Measurements from ENCODE around the gene CAPN2.
"Not testable (repeated sequence)": the region's sequence is repeated elsewhere in the genome, so short reads cannot be mapped to it uniquely, and the experiment has no call there.

The CAPN2 gene

DNA sequence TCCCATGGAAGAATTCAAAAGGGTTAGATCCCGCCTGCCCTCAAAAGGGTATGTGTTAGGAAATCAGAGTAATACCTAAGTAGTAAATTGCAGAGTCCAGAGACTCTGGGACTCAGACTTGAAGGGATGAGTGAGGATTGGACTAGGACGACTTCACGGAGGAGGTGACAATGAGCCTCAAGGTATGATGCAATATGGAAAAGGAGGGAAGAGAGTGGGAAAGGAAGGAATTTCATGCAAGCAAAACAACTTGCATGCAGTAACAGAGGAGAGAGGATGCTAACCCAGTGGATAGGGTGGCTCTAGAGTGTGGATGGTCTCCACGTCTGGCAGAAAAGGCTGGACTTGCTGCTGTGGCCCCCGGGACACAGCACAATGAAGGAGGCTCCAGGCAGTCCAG lies 4.8 kb downstream of the CAPN2 start:
- DNase-seq: no peak

DNA sequence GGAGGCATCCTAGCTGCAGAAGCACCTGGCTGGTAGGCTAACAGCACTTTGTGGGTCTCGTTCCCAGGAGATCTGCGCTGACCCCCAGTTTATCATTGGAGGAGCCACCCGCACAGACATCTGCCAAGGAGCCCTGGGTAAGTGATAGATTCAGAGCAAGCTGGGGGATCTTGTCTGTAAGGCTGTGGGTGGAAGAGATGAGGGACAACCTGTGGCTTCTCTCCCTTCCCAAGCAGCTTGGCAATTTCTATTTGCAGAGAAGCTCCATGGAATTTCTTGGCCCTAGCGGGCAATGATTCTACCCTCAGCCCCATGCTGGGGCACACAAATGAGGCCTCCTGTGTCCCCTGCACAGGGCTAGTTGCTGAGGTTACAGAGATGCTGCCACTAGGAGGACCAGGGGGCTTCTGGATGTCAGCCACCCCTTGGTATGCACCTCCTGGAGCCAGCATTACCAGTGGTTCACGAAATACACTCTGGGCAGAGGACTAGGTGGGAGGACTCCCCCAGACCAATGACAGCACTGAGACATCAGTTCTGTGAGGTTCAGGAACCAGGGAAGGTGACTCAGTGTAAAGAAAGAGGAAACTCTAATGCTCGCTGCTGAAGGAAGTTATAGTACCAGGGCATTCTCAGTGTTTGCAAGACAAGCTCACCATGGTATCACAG lies 5.5 kb downstream of the CAPN2 start:
- no peak for DNase-seq

DNA sequence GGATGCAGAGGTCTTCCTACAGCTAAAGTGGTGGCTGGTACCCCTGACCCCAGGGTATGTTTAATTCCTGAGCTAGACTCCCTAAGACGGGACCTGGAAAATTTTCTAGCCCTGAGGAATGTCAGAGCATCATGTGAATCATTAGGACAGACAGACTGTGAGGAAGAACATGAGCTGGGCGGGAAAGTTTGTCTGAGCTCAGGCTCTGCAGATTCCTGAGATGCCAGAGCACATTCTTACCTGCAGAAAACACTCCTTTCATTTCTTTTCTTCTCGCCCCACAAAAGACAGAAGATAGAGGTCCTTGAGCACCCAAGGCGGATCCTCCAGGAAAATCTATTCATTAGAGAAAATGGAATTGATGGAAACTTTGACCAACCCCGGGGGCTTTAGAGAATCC lies 6.5 kb downstream of the CAPN2 start:
- DNase-seq: no peak

DNA sequence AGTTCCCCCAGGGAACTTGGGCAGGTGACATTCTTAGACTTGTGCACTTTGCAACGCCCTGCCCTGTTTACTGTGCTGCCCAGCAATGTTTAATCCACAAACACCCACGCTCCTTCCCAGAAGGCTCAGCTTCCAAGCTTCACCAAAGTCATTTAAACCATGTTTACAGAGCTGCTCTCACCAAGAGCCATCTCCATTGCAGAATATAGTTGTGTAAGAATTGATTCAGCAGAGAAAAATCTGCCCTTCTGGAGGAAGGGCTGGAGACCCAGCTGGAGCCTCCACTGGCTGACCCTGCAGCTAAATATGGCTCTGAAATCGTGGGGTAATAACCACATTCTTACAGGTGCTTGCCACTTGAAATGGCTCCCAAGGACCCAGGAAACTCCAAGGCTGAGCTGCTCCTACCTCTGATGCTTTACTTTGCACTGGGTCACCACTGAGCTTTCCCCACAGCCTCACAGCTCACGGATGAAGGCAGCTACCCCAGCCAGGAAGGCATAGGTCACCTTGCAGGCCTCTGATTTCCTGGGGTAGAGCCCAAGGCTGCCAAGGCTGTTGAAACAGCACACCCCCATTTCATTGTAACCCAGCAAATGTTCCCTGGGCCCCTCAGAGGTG lies 8.7 kb downstream of the CAPN2 start:
- peak; percentile 67 for DNase-seq

DNA sequence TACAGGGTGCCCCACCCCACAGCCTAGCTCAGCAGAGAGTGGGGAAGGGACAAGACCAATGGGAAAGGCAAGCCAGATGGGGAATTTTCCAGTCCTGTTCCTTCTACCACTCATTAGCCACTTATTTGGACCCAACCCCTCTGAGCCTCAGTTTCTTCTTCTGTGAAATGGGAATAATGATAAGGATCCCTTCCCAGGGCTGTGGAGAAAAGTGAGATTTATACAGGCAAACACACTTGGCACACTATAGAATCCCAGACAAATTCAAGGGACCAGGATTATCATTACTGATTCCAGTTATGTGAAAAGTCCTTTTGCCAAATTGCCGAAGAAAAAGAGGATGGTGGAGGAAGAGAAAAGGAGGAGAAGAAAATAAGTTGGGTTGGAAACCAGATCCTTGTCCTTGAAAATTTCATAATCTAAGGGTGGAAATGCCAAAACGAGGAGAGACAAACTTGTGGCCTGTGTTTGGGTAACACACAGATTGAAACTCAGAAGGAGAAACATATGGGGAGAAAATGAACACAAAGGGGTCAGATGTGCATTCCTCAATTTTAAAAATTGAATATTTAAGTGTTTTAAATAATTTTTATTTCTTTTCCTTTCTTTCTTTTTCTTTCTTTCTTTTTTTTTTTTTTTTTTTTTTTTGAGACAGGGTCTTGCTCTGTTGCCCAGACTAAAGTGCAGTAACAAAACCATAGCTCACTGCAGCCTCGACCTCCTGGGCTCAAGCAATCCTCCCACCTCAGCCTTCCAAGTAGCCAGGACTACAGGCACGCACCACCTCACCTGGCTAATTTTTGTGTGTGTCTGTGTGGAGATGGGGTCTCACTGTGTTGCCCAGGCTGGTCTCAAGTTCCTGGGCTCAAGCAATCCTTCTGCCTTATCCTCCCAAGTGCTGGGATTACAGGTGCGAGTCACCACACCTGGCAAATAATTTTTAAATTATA lies 9.6 kb downstream of the CAPN2 start:
- DNase-seq: no peak

DNA sequence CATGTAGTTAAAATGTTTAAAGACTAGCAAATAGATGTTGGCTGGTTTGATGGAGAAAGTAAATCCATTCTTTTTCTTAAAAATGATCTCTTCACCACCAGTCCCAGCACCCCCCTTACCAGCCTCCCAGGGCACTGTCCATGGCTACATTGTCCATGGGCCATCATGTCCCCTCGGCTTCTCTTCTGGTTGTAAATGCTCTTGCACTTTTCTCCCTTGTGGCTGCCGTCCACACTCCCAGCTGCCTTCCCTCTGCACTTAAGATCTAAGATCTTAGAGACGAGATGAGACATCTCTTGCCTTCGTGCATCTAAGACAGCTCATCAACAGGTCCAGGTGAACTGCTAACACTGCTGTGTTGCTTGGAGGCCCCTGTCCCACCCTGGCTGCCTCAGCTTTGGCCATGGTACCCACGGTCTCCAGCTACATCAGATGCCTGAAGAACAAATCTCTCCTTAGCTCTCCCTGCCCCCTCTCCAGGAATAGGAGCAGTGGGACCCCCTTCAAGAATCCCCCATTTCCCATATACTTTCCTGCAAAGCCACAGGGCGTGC lies 11.1 kb downstream of the CAPN2 start:
- DNase-seq: no peak

DNA sequence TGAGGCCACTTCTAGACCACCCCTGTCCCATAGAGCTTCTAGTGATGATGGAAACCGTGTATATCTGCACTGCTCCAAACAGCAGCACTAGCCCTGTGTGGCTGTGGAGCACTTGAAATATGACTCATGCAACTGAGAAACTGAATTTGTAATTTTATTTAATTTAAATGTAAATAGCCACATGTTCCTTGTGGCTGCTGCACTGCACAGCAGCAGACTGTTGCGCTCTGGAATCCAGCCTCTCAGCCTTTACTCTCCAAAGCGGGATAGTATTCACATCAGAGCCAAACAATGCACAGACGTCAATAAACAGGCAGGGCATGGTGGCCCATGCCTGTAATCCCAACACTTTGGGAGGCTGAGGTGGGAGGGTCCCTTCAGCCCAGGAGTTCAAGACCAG lies 12.0 kb downstream of the CAPN2 start:
- DNase-seq: no peak

DNA sequence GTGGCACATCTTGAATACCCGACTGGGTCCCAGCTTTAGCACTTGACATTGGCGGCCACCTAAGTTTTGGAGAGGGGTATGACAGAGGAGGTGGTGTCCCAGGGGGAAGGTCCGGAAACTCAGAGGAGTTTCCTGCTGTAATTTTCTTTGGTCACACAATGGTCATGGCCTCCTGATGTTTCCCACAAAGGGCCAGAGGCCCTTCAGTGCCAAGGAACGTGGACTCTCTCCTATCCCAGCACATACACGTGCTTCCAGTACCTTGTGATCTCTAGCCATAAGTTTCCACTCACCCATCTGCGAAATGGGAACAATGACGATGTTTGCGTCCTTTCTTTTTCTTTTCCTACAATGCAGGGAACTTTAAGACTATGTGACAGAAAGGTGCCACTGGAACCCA lies 13.2 kb downstream of the CAPN2 start:
- DNase-seq: no peak

DNA sequence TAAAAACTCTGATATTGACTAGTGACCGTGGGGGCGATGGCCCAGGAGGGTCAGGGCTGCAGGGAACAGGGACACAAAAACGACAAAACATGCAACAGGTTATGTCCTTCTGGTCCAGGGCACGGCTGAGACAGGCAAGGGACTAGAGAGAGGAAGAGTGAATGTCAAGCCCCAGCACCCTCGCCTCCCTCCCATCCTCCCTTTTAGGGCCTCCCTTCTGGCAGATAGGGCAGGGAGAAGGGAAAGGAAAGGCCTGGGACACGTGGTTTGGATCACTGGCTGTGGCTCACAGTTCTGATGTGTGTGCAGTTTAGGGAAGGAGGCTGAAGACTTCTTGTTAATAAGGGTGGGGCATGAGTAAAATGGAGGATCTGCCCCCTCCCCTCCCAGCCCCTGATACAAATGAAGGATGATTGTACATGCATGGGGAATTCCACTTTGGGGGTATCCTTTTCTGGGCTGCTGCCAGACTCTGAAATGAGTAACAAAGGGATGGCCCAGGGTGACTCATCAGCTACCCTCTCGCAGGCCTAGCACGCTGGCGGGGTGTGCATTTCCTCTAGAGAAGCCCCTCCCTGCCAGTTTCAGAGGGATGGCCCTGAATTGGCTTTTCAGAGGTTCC lies 14.2 kb downstream of the CAPN2 start:
- DNase-seq: peak; percentile 96

DNA sequence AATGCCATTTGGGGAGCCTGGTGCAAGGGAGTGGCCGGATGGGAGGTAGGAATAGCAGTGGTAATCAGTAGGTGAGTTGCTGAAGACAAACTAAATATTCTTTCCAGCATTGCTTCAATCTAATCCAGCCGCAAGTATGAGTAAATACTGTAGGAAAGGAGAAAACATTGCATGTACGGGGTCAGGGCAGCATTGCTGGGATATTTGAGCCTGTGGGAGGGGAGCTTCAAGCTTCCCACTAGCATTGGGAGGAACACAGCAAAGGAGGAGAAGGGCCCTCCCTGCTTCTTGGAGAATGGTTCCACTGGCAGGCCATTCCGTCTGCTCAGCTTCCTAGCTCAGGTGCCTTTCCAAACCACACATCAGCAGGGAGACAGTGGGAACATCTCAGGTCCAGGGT lies 15.2 kb downstream of the CAPN2 start:
- peak; percentile 45 for DNase-seq

DNA sequence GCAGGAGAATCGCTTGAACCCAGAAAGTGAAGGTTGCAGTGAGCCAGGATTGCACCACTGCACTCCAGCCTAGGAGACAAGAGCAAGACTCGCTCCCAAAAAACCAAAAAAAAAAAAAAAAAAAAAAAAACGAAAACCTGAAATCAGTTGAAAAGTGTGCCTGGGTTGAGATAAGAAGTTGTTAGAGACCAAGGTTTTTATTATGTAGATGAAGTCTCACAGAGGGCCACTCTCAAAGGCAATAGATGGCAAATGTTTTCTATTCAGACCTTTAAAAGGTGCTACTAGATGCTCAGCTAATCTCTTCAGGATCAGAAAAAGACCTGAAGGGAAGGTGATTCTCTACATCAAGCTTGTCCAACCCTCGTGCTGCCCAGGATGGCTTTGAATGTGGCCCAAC lies 17.6 kb downstream of the CAPN2 start:
- no peak for DNase-seq

DNA sequence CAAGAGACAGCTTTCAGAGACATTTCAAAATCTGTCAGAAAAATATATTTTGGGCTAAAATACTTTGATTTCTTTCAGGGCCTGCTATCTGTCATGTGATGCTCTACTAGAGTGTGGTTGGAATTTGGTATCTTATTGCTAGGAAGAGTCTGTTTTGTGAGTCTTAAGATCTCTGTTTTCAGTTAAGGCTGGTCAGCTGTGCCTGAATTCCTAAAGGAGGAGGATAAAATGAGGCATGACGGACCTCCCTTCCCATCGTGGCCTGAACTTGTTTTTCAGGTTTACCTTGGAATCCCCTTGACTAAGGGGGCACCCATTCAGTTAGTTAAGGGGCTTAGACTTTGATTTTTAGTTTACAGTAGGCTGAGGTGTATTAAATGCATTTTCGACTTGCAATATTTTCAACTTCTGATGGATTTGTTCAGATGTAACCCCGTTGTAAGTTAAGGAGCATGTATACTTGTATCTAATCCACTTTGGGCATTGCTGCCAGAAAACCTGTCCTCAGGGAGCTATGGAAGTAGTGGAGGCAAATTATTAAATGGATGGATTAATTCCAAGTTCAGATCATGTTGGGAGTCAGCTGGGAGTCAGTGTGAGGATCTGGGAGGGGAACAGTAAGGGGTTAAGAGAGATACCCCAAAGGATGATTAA lies 18.3 kb downstream of the CAPN2 start:
- DNase-seq: peak; percentile 48

DNA sequence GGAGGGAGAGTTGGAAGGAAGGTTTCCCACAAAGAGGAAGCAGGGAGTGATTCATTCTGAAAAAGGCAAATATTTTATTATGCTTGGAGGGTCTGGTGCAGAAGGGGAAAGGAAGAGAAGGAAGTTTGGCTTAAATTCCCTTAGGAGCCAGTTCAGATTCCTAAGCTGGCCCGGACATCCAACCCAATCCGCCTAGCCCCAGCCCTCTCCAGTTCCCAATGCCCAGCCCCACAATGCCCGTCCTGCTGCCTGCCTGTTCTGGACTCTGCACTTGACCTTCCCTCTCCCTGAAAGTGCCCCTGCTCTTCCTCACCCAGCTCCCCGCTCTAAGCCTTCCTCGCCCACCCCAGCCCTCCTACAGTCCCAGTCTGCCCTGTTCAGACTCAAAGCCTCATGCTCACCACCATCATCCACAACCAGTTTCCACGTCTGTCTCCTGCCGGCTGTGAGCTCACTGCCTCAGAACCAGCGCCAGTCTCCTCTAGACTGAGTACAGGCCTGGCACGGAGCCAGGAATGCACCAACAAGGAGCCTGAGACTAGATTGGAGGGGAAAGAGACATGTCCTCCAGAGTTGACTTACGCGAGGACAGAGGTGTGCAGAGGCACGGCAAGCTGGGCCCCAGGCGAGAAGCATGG lies 18.9 kb downstream of the CAPN2 start:
- DNase-seq: peak; percentile 77

DNA sequence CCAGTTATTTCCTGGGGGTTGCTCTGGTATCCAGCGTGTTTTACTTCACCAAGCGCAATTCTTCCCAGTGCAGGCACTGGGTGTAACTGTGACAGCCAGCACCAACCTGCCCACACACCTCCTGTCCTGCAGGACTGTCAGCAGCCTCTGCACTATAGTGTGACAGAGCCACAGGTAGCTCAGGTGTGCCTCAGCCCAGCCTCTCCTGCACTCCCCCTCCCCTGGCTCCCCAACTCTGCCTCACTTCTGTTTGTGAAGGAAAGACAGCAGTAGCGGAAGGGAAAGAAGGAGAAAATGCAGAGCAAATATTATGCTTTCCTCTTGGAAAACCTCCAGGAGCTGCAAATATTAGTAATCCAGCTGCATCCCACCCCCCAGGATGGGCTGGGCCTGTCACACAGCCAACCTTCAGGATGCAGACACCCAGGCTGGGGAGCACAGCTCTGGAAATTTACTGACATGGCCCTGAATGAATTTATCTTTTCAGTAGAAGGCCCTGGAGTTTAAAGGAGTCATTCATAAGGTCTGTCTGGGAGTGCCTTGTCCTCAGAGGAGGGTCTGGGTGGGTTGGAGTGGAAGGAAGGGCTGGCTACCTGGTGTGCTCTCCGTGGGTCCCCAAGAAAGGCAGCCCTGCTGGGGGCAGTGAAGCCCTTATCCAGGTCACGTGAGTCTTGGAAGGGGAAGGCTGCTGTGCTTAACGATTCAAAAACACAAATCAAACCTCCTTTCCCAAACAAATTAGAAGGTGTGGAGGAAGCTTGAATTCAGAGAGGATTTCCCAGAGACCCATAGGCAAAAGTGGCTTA lies 20.9 kb downstream of the CAPN2 start:
- DNase-seq: peak; percentile 71

DNA sequence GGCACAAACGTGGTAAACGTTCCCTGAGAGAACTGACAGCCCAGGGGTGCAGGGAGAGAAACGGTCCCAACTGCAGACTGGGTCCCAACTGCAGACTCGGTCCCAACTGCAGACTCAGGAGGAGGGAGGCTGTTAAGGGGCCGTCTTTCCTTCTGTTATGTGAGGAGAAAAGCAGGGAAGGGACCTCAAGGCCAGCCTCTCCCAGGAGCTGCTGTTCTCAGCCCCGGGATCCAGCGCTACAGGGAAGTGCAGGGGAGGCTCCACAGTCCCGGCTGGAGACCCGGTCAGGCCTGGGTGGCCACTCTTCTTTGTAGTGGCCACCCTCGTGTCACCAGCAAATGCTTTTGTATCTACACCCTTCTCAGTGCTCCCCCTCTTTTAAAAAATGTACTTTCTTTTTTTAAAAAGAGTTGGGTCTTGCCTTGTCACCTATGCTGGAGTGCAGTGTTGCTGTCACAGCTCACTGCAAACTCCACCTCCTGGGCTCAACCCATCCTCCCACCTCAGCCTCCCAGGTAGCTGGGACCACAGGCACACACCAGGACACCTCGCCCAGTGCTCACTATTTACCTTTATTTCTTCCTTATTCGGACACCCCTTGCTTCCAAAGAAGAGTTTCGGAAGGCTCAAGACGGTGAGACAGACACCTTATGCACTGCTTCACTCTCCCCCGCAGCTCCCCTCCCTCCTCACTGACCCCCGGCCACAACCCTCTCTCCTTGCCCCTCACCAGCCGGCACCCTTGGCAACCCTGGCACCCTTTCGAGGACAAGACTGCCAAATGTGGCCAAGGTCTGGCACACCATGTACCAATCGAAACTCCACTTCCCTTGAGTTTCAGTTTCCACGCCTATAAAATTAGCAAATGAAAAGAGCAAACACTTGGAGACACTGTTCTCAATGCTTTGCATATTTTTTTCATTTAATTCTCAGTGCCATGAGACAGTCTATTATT lies 21.8 kb downstream of the CAPN2 start:
- DNase-seq: no peak

DNA sequence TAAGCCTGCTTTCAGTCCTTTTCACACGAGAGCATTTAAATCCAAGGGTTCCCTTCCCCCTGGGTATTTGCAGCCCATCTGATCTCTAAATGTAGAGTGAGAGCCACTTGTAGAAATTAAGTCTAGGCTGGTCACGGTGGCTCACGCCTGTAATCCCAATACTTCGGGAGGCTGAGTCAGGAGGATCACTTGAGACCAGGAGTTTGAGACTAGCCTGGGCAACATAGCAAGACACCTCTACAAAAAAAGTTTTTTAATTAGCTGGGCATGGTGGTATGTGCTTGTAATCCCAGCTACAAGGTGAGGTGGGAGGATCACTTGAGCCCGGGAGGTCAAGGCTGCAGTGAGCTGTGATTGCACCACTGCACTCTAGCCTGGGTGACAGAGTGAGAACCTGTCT lies 24.3 kb downstream of the CAPN2 start:
- not testable (repeated sequence) for DNase-seq

DNA sequence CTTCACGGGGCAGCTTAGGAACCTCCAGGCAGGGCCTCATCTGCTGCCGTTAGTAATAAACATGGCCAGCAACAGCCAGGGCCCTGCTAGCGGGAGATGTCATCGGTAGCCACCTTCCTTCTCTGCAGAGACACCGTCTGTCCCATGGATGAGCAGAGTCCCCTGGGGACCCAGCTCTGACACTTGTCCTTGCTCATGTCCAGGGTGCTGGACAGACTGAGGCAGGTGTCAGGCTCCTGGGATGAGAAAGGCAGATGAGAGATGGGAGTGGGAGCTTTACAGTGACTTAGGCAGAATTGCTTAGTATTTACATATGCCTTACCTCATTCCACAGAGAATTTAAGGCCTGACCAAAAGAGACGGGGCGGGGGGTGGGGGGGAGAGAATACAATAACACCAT lies 25.0 kb downstream of the CAPN2 start:
- DNase-seq: no peak

DNA sequence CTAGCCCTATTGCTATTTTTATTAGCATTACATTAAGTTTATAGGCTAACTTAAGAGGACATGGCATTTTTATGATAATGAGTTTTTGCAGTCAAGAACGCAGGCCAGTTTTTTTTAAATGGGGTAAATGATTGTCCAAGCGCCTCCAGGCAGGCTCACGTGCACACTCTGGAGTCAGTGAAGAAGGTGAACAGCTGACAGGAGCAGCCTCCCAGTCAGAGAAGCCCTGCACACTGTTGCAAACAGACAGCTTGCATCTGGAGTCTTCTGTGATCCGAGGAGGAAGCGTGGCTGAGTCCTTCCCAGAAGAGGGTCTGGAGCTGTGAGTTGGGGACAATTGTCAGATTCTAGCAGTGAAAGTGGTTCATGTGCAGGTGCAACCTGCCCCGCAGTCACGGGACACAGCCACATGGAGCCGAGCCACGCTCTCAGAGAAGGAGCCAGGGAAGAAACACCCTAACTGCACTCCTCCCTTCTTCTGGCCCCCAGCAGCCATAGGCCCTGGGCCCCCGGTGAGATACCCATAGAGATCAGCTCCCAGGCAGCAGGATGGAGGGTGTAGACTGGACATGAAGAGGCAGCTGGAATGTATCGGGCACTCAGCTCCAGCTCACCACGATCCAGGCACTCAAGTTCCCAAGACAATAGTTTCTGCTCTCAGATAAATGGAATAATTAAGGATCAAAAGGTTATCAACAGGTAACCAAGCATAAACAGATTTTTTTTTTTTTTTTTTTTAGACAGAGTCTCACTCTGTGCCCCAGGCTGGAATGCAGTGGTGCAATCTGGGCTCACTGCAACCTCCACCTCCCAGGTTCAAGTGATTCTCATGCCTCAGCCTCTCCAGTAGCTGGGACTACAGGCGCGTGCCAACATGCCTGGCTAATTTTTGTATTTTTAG lies 26.4 kb downstream of the CAPN2 start:
- DNase-seq: no peak
